ENCODE results near the gene RBM20.

The RBM20 gene

GRCh38 chr10:110872145-110872983 is 228.2 kb downstream of the RBM20 start:
- DNase-seq (ENCODE audit: low spot score), result peak; percentile 75

- DNase-seq (ENCODE audit: low spot score), result no peak
Measured at GRCh38 chr10:110872984-110873923, 229.1 kb downstream of the RBM20 start.

DNA sequence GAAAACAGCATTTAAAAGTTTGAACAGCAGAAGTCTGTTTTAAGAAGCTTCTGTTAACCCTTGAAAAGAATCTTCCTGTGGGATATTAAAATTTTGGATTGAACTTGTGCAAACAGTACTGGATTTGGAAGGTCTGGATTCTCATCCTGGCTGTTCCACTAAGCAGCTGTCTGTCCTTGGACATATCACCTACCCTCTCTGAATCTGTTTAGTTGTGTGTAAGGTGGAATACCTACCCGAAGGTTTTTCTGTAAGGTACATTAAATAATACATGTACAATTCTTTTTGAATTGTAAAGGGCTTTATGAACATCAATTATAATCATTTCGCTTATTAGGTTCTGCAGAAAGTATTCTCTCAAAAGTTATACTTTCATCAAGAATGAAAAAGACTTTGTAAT is 229.8 kb downstream of the RBM20 start:
- DNase-seq (ENCODE audit: low spot score), result no peak

DNA sequence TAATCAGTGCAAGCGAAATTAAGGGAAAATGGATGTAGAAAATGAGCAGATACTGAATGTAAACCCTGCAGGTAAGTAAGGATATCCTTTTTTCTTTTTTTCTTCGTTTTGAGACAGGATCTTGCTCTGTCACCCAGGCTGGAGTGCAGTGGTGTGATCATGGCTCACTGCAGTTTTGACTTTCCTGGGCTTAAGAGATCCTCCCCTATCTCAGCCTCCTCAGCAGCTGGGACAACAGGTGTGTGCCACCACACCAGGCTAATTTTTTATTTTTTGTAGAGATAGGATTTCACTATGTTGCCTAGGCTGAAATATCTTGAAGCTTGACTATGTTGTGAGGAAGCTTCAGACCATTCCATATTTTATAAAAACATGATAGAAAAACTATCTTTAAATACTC is 231.9 kb downstream of the RBM20 start:
- DNase-seq (ENCODE audit: low spot score), result no peak

DNA sequence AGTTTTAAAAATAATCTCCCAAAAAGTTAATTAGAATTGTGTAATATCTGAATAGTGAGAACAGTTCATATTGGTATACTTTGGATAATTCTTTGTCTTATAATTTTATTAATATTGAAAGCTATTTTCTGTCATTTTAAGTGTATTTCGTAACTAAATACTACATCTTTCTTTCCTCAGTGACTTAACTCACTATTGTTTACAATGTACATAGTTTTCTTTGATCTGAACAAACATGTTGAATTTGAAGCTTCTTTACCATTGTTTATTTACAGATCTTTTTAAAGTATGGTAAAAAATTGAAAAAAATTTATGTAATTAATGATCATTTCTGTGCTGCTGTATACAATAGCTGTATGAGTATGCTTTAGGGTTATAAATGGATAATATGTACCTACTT is 232.7 kb downstream of the RBM20 start:
- no peak for DNase-seq (ENCODE audit: low spot score)

- no peak for DNase-seq (ENCODE audit: low spot score)
Measured at GRCh38 chr10:110880012-110880411, 235.9 kb downstream of the RBM20 start.

GRCh38 chr10:110881247-110881646 is 237.1 kb downstream of the RBM20 start:
- DNase-seq (ENCODE audit: low spot score), result no peak

DNA sequence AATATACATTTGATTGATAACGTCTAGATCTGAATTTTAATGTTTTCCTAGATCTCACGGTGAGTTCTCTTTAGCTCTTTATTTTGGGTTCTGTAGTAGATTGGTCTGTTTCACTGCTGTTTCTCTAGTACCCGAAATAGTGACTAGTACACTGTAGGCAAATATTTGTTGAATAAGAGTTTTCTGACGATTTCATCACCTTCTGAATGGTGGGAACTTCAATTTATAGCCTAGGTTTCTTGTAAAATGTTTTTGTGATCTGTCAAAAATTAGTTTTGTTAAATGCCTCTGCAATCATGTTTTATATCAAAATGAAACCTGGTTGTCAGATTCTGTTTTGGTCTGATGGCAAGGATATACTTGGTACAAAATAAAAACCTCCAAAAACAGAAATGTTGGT is 237.8 kb downstream of the RBM20 start:
- no peak for DNase-seq (ENCODE audit: low spot score)

- no peak for DNase-seq (ENCODE audit: low spot score)
Measured at GRCh38 chr10:110883924-110884323, 239.8 kb downstream of the RBM20 start.

DNA sequence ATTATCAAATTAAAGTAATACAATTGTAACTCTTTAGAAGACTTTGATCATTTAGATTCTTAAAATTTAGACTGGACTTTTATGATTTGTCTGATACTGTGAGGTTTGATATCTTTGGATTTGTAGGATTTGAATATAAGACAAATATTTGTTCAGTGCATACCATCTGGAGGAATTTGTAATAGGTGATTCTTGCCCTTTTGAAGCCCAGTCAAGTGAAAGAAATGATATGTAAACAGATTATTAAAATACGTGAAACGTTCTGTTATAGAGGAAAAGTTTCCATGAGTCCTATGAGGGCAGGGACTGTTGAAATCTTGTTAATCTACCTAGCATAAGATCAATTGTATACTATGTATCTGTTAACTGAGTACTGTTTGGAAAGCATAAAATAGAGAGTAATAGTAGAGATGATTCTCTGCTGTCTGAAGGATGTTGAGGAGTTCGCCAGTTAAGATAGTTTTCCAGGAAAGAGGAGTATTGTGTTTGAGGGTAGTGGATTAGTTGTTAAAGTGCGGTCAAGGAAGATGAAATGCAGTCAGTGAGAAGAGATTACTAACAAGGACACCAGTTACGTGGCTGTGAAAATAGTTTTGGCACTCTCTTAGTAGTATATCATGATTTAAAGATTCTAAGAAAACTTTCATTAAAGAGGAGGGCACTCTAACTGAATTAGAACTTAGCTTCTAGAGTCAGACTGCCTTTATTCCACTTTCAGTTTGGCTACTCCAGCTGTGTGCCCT is 242.0 kb downstream of the RBM20 start:
- DNase-seq (ENCODE audit: low spot score), result no peak

GRCh38 chr10:110887560-110887959 is 243.4 kb downstream of the RBM20 start:
- DNase-seq (ENCODE audit: low spot score), result no peak
